GM23248 (cell line): ENCODE results near the gene MAGEB3. TPM values are rescaled to one million over a fixed set of nuclear protein-coding genes. Genes with fewer than 3 reads are reported as not detected.

Source experiments
- DNase-seq: peaks from one replicate; pipeline ENCODE4 v3.0.0-alpha.2; 2015
- H2AFZ ChIP-seq: fragments of 200-600 bp; sonication (generic); 2 replicates; pipeline ENCODE4 v1.6.1; 2016; ENCODE audit warnings: antibody characterized with exemption
- H3F3A ChIP-seq: fragments of 200-600 bp; sonication (generic); 2 replicates; pipeline ENCODE4 v1.6.1; 2016; ENCODE audit warnings: mild to moderate bottlenecking, antibody characterized with exemption, mixed run types; ENCODE audit not compliant: insufficient read depth
- H3K27ac ChIP-seq: fragments of 200-600 bp; sonication (generic); 2 replicates; pipeline ENCODE4 v1.5.1; 2016; ENCODE audit warnings: mild to moderate bottlenecking
- H3K27me3 ChIP-seq: fragments of 200-600 bp; sonication (generic); replicated peaks from 2 replicates; pipeline ENCODE4 v1.6.1; 2016; ENCODE audit warnings: mild to moderate bottlenecking; ENCODE audit not compliant: insufficient read depth
- H3K36me3 ChIP-seq: fragments of 200-600 bp; sonication (generic); 2 replicates; pipeline ENCODE4 v1.6.1; 2016; ENCODE audit warnings: low read depth, mild to moderate bottlenecking
- H3K4me1 ChIP-seq: fragments of 200-600 bp; sonication (generic); 2 replicates; pipeline ENCODE4 v1.6.1; 2016; ENCODE audit warnings: mild to moderate bottlenecking; ENCODE audit not compliant: insufficient read depth
- H3K4me2 ChIP-seq: fragments of 200-600 bp; sonication (generic); one replicate; pipeline ENCODE4 v1.6.1; 2016; ENCODE audit warnings: mild to moderate bottlenecking; ENCODE audit not compliant: unreplicated experiment
- H3K4me3 ChIP-seq: fragments of 200-600 bp; sonication (generic); 2 replicates; pipeline ENCODE4 v1.5.1; 2016; ENCODE audit warnings: mild to moderate bottlenecking
- H3K79me2 ChIP-seq: fragments of 200-600 bp; sonication (generic); 2 replicates; pipeline ENCODE4 v1.6.1; 2016; ENCODE audit warnings: mild to moderate bottlenecking; ENCODE audit not compliant: insufficient read depth
- H3K9ac ChIP-seq: fragments of 200-600 bp; sonication (generic); 2 replicates; pipeline ENCODE4 v1.6.1; 2016; ENCODE audit warnings: mild to moderate bottlenecking
- H3K9me2 ChIP-seq: fragments of 200-600 bp; sonication (generic); 2 replicates; pipeline ENCODE4 v1.6.1; 2016; ENCODE audit warnings: mixed run types, mild to moderate bottlenecking, moderate library complexity; ENCODE audit not compliant: insufficient read depth
- H3K9me3 ChIP-seq: fragments of 200-600 bp; sonication (generic); one replicate; pipeline ENCODE4 v1.6.1; 2017; ENCODE audit warnings: low read depth
- H4K20me1 ChIP-seq: fragments of 200-600 bp; sonication (generic); 2 replicates; pipeline ENCODE4 v1.6.0; 2016; ENCODE audit not compliant: insufficient read depth
- EZH2 ChIP-seq: fragments of 200-600 bp; sonication (generic); IDR thresholded peaks from 2 replicates; pipeline ENCODE4 v1.6.1; 2018; ENCODE audit warnings: antibody characterized with exemption, mild to moderate bottlenecking; ENCODE audit not compliant: insufficient read depth, poor library complexity, severe bottlenecking
- EZH2phosphoT487 ChIP-seq: fragments of 200-600 bp; sonication (generic); IDR thresholded peaks from 2 replicates; pipeline ENCODE4 v1.6.1; 2018; ENCODE audit warnings: antibody characterized with exemption, moderate library complexity, mild to moderate bottlenecking, low read depth; ENCODE audit not compliant: insufficient read depth
- WGBS, 2 experiments: methylation state at CpG; one replicate each; pipeline ENCODE4 v1.1.6; 2015 to 2017; ENCODE audit warnings: low lambda C conversion rate in 2 of 2, low coverage in 1 of 2; ENCODE audit errors: missing lambda C conversion rate in 2 of 2; 5-methylcytosine and 5-hydroxymethylcytosine counted together
- in situ Hi-C: fragments of 300-500 bp; cut with MboI; formaldehyde crosslinking; loops from 2 replicates; pipeline ENCODE4 v1.15.0; 2020
- polyA plus RNA-seq: library from polyadenylated mRNA; unstranded; fragments of >200 nt; fragmentation: Nextera tagmentation; extraction: Ambion mirVana; gene quantifications from 2 replicates; pipeline ENCODE4 v1.2.1, GENCODE V29; 2016
- total RNA-seq: library from RNA; depleted of rRNA; stranded (reverse); fragments of >200 nt; shearing (Covaris generic); gene quantifications from 2 replicates; pipeline ENCODE4 v1.2.3, GENCODE V29; 2014

MAGEB3 gene
- total and polyA plus RNA-seq, 2 experiments from 2014 or later, result not detected

- Histone ChIP-seq H3K27ac (no peak overlapping the region), H3K27me3 (no peaks in the 10 kb centered on the region), H3K9ac (no peak overlapping the region), H3F3A (no peaks in the 10 kb centered on the region), H3K79me2 (no peaks in the 10 kb centered on the region), H3K4me3 (no peak overlapping the region), H3K4me2 (no peak overlapping the region), H3K36me3 (no peaks in the 10 kb centered on the region), H3K4me1 (no peaks in the 10 kb centered on the region), H4K20me1 (no peaks in the 10 kb centered on the region), H3K9me2 (no peaks in the 10 kb centered on the region), H3K9me3 (no peaks in the 10 kb centered on the region), H2AFZ (no peak overlapping the region)
- in situ Hi-C loops, result no loop called here
- 60 to 66% methylated on average over 4 to 5 of the region's 5 CpGs for WGBS, 2 experiments
- DNase-seq, result no peak
- TF ChIP-seq EZH2, result no peak
- TF ChIP-seq EZH2phosphoT487, result no peak
Measured at GRCh38 chrX:30220661-30221060, 9.8 kb upstream of the MAGEB3 start.

- Histone ChIP-seq H3K9me2 (no peaks in the 10 kb centered on the region), H2AFZ (no peak overlapping the region), H3K4me1 (no peaks in the 10 kb centered on the region), H3K4me2 (no peak overlapping the region), H3K9me3 (no peaks in the 10 kb centered on the region), H3K79me2 (no peaks in the 10 kb centered on the region), H3K9ac (no peak overlapping the region), H3K4me3 (no peak overlapping the region), H3K27me3 (no peaks in the 10 kb centered on the region), H3K36me3 (no peaks in the 10 kb centered on the region), H3F3A (no peaks in the 10 kb centered on the region), H4K20me1 (no peaks in the 10 kb centered on the region), H3K27ac (no peak overlapping the region)
- WGBS, 2 experiments, result 12 to 16% methylated on average over 2 of the region's 2 CpGs
- no peak for TF ChIP-seq EZH2phosphoT487
- TF ChIP-seq EZH2, result no peak
- in situ Hi-C loops, result no loop called here
- no peak for DNase-seq
Measured at GRCh38 chrX:30224536-30224935, 5.9 kb upstream of the MAGEB3 start.

- Histone ChIP-seq H3K79me2 (no peaks in the 10 kb centered on the region), H3K4me3 (no peak overlapping the region), H2AFZ (no peak overlapping the region), H3K27me3 (no peaks in the 10 kb centered on the region), H3K4me1 (no peaks in the 10 kb centered on the region), H3K27ac (no peak overlapping the region), H3F3A (no peaks in the 10 kb centered on the region), H3K36me3 (no peaks in the 10 kb centered on the region), H3K9me3 (no peaks in the 10 kb centered on the region), H3K9me2 (no peaks in the 10 kb centered on the region), H4K20me1 (no peaks in the 10 kb centered on the region), H3K9ac (no peak overlapping the region), H3K4me2 (no peak overlapping the region)
- WGBS, 2 experiments, result 63 to 83% methylated on average over 1 of the region's 1 CpG
- DNase-seq, result no peak
- TF ChIP-seq EZH2phosphoT487, result no peak
- no peak for TF ChIP-seq EZH2
- in situ Hi-C loops, result no loop called here
Measured at GRCh38 chrX:30228526-30228925, 1.9 kb upstream of the MAGEB3 start.

GRCh38 chrX:30241724-30242415, 11.4 kb downstream of the MAGEB3 start, which contains the start of gene MAGEB4:
TSS of gene MAGEB4 (plus strand) at chrX:30242000. CDS start at chrX:30242136, 136 bp downstream.
- no peaks in the 10 kb centered on the region for H3K9me3 ChIP-seq
- H3K36me3 ChIP-seq, result no peaks in the 10 kb centered on the region
- H4K20me1 ChIP-seq, result no peaks in the 10 kb centered on the region
- H2AFZ ChIP-seq, result no peak within 1 kb of the TSS
- H3K79me2 ChIP-seq, result no peaks in the 10 kb centered on the region
- WGBS, 2 experiments, result 76% methylated on average over 9 to 10 of the region's 10 CpGs
- H3K27me3 ChIP-seq, result no peaks in the 10 kb centered on the region
- no peak within 1 kb of the TSS for H3K9ac ChIP-seq
- H3K4me3 ChIP-seq, result no peak within 1 kb of the TSS
- TF ChIP-seq EZH2phosphoT487, result no peak
- no peak for TF ChIP-seq EZH2
- no peaks in the 10 kb centered on the region for H3K4me1 ChIP-seq
- no peaks in the 10 kb centered on the region for H3K9me2 ChIP-seq
- no peak within 1 kb of the TSS for H3K4me2 ChIP-seq
- H3F3A ChIP-seq, result no peaks in the 10 kb centered on the region
- in situ Hi-C loops, result no loop called here
- no peak for DNase-seq
- no peak within 1 kb of the TSS for H3K27ac ChIP-seq
